Fibroblast of skin of back (primary cell): ENCODE data around the gene CHRNA4.
"Not testable (repeated sequence)": the region's sequence is repeated elsewhere in the genome, so short reads cannot be mapped to it uniquely, and the experiment has no call there.

Source experiments
- DNase-seq: peaks from one replicate; pipeline ENCODE4 v3.0.0-alpha.2; 2013

The CHRNA4 gene

GRCh38 chr20:63307538-63308217, 53.5 kb downstream of the CHRNA4 start:
- no peak for DNase-seq

GRCh38 chr20:63306673-63307537, 54.2 kb downstream of the CHRNA4 start:
- DNase-seq = no peak

- not testable (repeated sequence) for DNase-seq
These were observed 55.0 kb downstream of the CHRNA4 start for GRCh38 chr20:63305933-63306672.

GRCh38 chr20:63305393-63305792, 55.8 kb downstream of the CHRNA4 start:
- no peak for DNase-seq

GRCh38 chr20:63303095-63303666, 58.0 kb downstream of the CHRNA4 start:
- DNase-seq = no peak

- no peak for DNase-seq
These were observed 59.5 kb downstream of the CHRNA4 start for GRCh38 chr20:63301671-63302070.

GRCh38 chr20:63298731-63299312, 62.3 kb downstream of the CHRNA4 start:
- no peak for DNase-seq

- DNase-seq = no peak
These were observed 63.2 kb downstream of the CHRNA4 start for GRCh38 chr20:63297796-63298572.

GRCh38 chr20:63297371-63297781, 63.8 kb downstream of the CHRNA4 start:
- no peak for DNase-seq

- no peak for DNase-seq
These were observed 64.4 kb downstream of the CHRNA4 start for GRCh38 chr20:63296531-63297299.

- no peak for DNase-seq
These were observed 65.3 kb downstream of the CHRNA4 start for GRCh38 chr20:63295846-63296245.

GRCh38 chr20:63295422-63295821, 65.7 kb downstream of the CHRNA4 start:
- no peak for DNase-seq

- no peak for DNase-seq
These were observed 66.1 kb downstream of the CHRNA4 start for GRCh38 chr20:63295018-63295417.

GRCh38 chr20:63294536-63294900, 66.6 kb downstream of the CHRNA4 start:
- no peak for DNase-seq

GRCh38 chr20:63293871-63294535, 67.1 kb downstream of the CHRNA4 start:
- DNase-seq = no peak

- no peak for DNase-seq
These were observed 67.7 kb downstream of the CHRNA4 start for GRCh38 chr20:63293456-63293855.
